Body of pancreas (tissue), 4 donors: ENCODE measurements around the gene PLCG2.

Source experiments
- CTCF ChIP-seq, 7 experiments: fragments of 450-650 bp in 4 of 7; fragments of 200-600 bp in 3 of 7; sonication (generic) in 3 of 7; IDR thresholded peaks; one replicate each; pipeline ENCODE4 v1.5.1; 2016 to 2019; ENCODE audit warnings: antibody characterized with exemption in 7 of 7
- POLR2A ChIP-seq, 3 donors: fragments of 450-650 bp; IDR thresholded peaks; one replicate each; pipeline ENCODE4 v1.6.1; 2016; ENCODE audit warnings: antibody characterized with exemption in 3 of 3, mild to moderate bottlenecking in 2 of 3

GRCh38 chr16:81739503-81739902 is 39.6 kb upstream of the PLCG2 start:
- TF ChIP-seq POLR2A (IDR thresholded peaks at IDR 0.05), result no peak
- TF ChIP-seq CTCF (IDR thresholded peaks at IDR 0.05), result no peak
